ENCODE results near the gene CPNE2.
A peak's percentile ranks its signal among the peaks of the same experiment; 100 is the strongest.
"Not testable (repeated sequence)": the region's sequence is repeated elsewhere in the genome, so short reads cannot be mapped to it uniquely, and the experiment has no call there.

The CPNE2 gene

GRCh38 chr16:57069635-57070370 lies 22.6 kb upstream of the CPNE2 start:
- DNase-seq (ENCODE audit: low spot score), result no peak

- DNase-seq (ENCODE audit: low spot score), result no peak
These were observed 22.0 kb upstream of the CPNE2 start for GRCh38 chr16:57070424-57070823.

- not testable (repeated sequence) for DNase-seq (ENCODE audit: low spot score)
These were observed 21.2 kb upstream of the CPNE2 start for GRCh38 chr16:57071081-57071732.

- DNase-seq (ENCODE audit: low spot score), result no peak
These were observed 20.4 kb upstream of the CPNE2 start for GRCh38 chr16:57071831-57072582.

- no peak for DNase-seq (ENCODE audit: low spot score)
These were observed 19.6 kb upstream of the CPNE2 start for GRCh38 chr16:57072616-57073275.

GRCh38 chr16:57077714-57078113 lies 14.7 kb upstream of the CPNE2 start:
- no peak for DNase-seq (ENCODE audit: low spot score)

GRCh38 chr16:57081744-57082143 lies 10.6 kb upstream of the CPNE2 start:
- no peak for DNase-seq (ENCODE audit: low spot score)

- no peak for DNase-seq (ENCODE audit: low spot score)
These were observed 9.7 kb upstream of the CPNE2 start for GRCh38 chr16:57082664-57083063.

GRCh38 chr16:57083485-57084126 lies 8.8 kb upstream of the CPNE2 start:
- DNase-seq (ENCODE audit: low spot score), result no peak

GRCh38 chr16:57084257-57084770 lies 8.1 kb upstream of the CPNE2 start:
- DNase-seq (ENCODE audit: low spot score), result peak; percentile 68

- no peak for DNase-seq (ENCODE audit: low spot score)
These were observed 7.4 kb upstream of the CPNE2 start for GRCh38 chr16:57084996-57085395.

GRCh38 chr16:57087003-57087402 lies 5.4 kb upstream of the CPNE2 start:
- no peak for DNase-seq (ENCODE audit: low spot score)

- no peak for DNase-seq (ENCODE audit: low spot score)
These were observed 3.0 kb upstream of the CPNE2 start for GRCh38 chr16:57089406-57089805.

- DNase-seq (ENCODE audit: low spot score), result peak; percentile 34
These were observed 996 bp upstream of the CPNE2 start for GRCh38 chr16:57091200-57091974.

GRCh38 chr16:57092786-57093411 lies 516 bp downstream of the CPNE2 start:
- DNase-seq (ENCODE audit: low spot score), result peak; percentile 81

GRCh38 chr16:57093666-57094564 lies 1.5 kb downstream of the CPNE2 start:
- DNase-seq (ENCODE audit: low spot score), result no peak

- DNase-seq (ENCODE audit: low spot score), result no peak
These were observed 2.5 kb downstream of the CPNE2 start for GRCh38 chr16:57094911-57095310.

- no peak for DNase-seq (ENCODE audit: low spot score)
These were observed 3.8 kb downstream of the CPNE2 start for GRCh38 chr16:57096192-57096591.

- no peak for DNase-seq (ENCODE audit: low spot score)
These were observed 4.4 kb downstream of the CPNE2 start for GRCh38 chr16:57096793-57097192.

All from HuH-7.5 (cell line).